Endodermal cell (in vitro differentiated cells): ENCODE results near the gene GAB3. TPM values are rescaled to one million over a fixed set of nuclear protein-coding genes. Genes with fewer than 3 reads are reported as not detected.

Source experiments
- DNase-seq: peaks from one replicate; pipeline ENCODE4 v3.0.0-alpha.2; 2017
- H3K27ac ChIP-seq: 2 replicates; pipeline ENCODE4 v1.5.1; 2013; ENCODE audit warnings: mild to moderate bottlenecking, low read depth, low read length, moderate library complexity
- H3K27me3 ChIP-seq: 2 replicates; pipeline ENCODE4 v1.6.1; 2013; ENCODE audit warnings: mild to moderate bottlenecking, low read length, moderate library complexity; ENCODE audit not compliant: insufficient read depth, control insufficient read depth, poor library complexity, severe bottlenecking
- H3K36me3 ChIP-seq: 2 replicates; pipeline ENCODE4 v1.7.0; 2013; ENCODE audit warnings: mild to moderate bottlenecking, low read length, moderate library complexity; ENCODE audit not compliant: control insufficient read depth, insufficient read depth
- H3K4me1 ChIP-seq: one replicate; pipeline ENCODE4 v1.7.0; 2013; ENCODE audit warnings: low read length; ENCODE audit not compliant: control insufficient read depth, insufficient read depth
- H3K4me3 ChIP-seq: 2 replicates; pipeline ENCODE4 v1.5.1; 2013; ENCODE audit warnings: mild to moderate bottlenecking, low read length, moderate library complexity
- H3K9ac ChIP-seq: 2 replicates; pipeline ENCODE4 v1.6.1; 2013; ENCODE audit warnings: mild to moderate bottlenecking, low read length, moderate library complexity; ENCODE audit not compliant: poor library complexity, severe bottlenecking; ENCODE audit errors: extremely low read depth
- H3K9me3 ChIP-seq: 2 replicates; pipeline ENCODE4 v1.6.1; 2013; ENCODE audit warnings: mild to moderate bottlenecking, low read length, moderate library complexity; ENCODE audit not compliant: control insufficient read depth
- H3K27ac Mint-ChIP-seq: 2 replicates; pipeline ENCODE4 v1.8.0; 2020; ENCODE audit warnings: mixed read lengths
- H3K27me3 Mint-ChIP-seq: 2 replicates; pipeline ENCODE4 v1.8.0; 2021; ENCODE audit warnings: mild to moderate bottlenecking, mixed read lengths; ENCODE audit not compliant: insufficient read depth
- H3K36me3 Mint-ChIP-seq: 2 replicates; pipeline ENCODE4 v1.8.0; 2020; ENCODE audit warnings: low read depth, mixed read lengths
- H3K4me1 Mint-ChIP-seq: 2 replicates; pipeline ENCODE4 v1.8.0; 2020; ENCODE audit warnings: mixed read lengths
- H3K4me3 Mint-ChIP-seq: 2 replicates; pipeline ENCODE4 v1.8.0; 2020; ENCODE audit warnings: mild to moderate bottlenecking, moderate library complexity, mixed read lengths
- H3K9me3 Mint-ChIP-seq: 2 replicates; pipeline ENCODE4 v1.8.0; 2020; ENCODE audit warnings: mild to moderate bottlenecking, mixed read lengths
- WGBS, 2 experiments: methylation state at CpG; one replicate each; pipeline versions ENCODE4 v1.1.5 to v1.1.7; 2013; ENCODE audit warnings: missing lambda C conversion rate in 2 of 2, mixed read lengths in 1 of 2; ENCODE audit not compliant: insufficient coverage in 1 of 2, insufficient read length in 1 of 2; 5-methylcytosine and 5-hydroxymethylcytosine counted together
- total RNA-seq, 2 donors: library from RNA; stranded (reverse); fragmentation: NEBNext Ultra II Directional in 1 of 2; extraction: Animal tissue kit (Norgen Biotek cat#: 25700) in 1 of 2; gene quantifications; 2 replicates in 1 of 2; 3 replicates in 1 of 2; pipeline ENCODE4 v1.2.1, GENCODE V29; 2021
- TF ChIP-seq, protein P1 (sequence below): fragments of 200-600 bp; sonication (generic); conservative IDR thresholded peaks from 2 replicates; pipeline ENCODE4 v1.5.0; 2021; ENCODE audit warnings: antibody characterized with exemption, mild to moderate bottlenecking

The GAB3 gene
- total RNA-seq, 2 donors from 2014 or later = 0.13 to 0.55 TPM

DNA sequence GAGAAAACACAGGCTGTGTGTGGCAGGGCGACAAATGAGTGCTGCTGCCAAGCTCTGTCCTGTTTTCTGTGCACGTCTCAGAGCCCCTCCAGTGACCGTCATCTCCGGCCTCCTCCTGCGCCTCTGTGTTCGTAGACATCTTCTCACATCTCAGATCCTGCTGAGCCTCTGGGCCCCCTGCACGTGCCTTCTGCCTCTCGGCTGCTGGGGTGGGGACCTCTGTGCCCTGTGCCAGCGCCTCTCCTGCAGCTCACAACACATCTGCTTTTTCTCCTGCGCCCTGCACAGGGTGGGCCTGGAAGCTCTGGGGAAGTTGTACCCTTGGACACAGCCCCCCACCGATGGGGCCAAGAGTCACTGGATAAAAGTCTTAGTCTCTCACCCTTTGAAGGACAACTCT lies 95.1 kb downstream of the GAB3 start:
- no peaks in the 10 kb centered on the region for H3K36me3 ChIP-seq
- no peaks in the 10 kb centered on the region for H3K36me3 Mint-ChIP-seq
- WGBS, 2 experiments = 91 to 93% methylated on average over 5 to 11 of the region's 11 CpGs
- DNase-seq = no peak
- no peak overlapping the region for H3K4me3 ChIP-seq
- TF ChIP-seq, protein P1, sequence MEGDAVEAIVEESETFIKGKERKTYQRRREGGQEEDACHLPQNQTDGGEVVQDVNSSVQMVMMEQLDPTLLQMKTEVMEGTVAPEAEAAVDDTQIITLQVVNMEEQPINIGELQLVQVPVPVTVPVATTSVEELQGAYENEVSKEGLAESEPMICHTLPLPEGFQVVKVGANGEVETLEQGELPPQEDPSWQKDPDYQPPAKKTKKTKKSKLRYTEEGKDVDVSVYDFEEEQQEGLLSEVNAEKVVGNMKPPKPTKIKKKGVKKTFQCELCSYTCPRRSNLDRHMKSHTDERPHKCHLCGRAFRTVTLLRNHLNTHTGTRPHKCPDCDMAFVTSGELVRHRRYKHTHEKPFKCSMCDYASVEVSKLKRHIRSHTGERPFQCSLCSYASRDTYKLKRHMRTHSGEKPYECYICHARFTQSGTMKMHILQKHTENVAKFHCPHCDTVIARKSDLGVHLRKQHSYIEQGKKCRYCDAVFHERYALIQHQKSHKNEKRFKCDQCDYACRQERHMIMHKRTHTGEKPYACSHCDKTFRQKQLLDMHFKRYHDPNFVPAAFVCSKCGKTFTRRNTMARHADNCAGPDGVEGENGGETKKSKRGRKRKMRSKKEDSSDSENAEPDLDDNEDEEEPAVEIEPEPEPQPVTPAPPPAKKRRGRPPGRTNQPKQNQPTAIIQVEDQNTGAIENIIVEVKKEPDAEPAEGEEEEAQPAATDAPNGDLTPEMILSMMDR = no peak
- H3K4me1 ChIP-seq = no peaks in the 10 kb centered on the region
- H3K9me3 Mint-ChIP-seq = peaks cover 63% of the 10 kb centered on the region
- no peaks in the 10 kb centered on the region for H3K27me3 ChIP-seq
- H3K4me3 Mint-ChIP-seq = no peak overlapping the region
- H3K4me1 Mint-ChIP-seq = no peaks in the 10 kb centered on the region
- peaks cover 2% of the 10 kb centered on the region for H3K27me3 Mint-ChIP-seq
- no peaks in the 10 kb centered on the region for H3K9me3 ChIP-seq
- no peak overlapping the region for H3K27ac ChIP-seq
- H3K9ac ChIP-seq = no peak overlapping the region
- H3K27ac Mint-ChIP-seq = no peak overlapping the region

DNA sequence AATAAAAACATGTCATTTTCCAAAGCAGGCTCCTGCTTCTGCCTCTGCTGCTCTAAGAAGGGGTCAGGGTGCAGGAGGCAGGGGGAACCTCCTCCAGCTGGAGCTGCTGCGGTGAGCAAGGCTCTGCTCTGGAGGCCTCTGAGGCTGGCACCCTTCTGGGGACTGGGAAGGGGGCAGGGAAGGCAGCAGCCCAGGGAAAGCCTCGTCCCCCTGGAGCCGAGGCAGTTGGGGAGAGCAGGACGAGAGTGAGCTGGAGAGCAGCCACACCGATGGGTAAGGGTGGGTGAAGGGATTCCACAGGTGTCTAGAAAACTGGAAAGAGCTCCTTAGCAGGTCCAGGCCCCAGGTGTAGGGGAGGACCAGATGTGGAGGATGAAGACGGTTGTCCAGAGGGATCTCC lies 95.5 kb downstream of the GAB3 start:
- no peak overlapping the region for H3K27ac ChIP-seq
- no peaks in the 10 kb centered on the region for H3K36me3 Mint-ChIP-seq
- 91 to 100% methylated on average over 1 to 6 of the region's 6 CpGs for WGBS, 2 experiments
- H3K4me1 ChIP-seq = no peaks in the 10 kb centered on the region
- no peaks in the 10 kb centered on the region for H3K9me3 ChIP-seq
- H3K4me1 Mint-ChIP-seq = no peaks in the 10 kb centered on the region
- H3K9me3 Mint-ChIP-seq = peaks cover 64% of the 10 kb centered on the region
- no peak overlapping the region for H3K4me3 Mint-ChIP-seq
- no peak overlapping the region for H3K9ac ChIP-seq
- no peak overlapping the region for H3K27ac Mint-ChIP-seq
- no peaks in the 10 kb centered on the region for H3K27me3 ChIP-seq
- peaks cover 2% of the 10 kb centered on the region for H3K27me3 Mint-ChIP-seq
- DNase-seq = no peak
- H3K36me3 ChIP-seq = no peaks in the 10 kb centered on the region
- no peak overlapping the region for H3K4me3 ChIP-seq
- TF ChIP-seq, protein P1 = no peak

DNA sequence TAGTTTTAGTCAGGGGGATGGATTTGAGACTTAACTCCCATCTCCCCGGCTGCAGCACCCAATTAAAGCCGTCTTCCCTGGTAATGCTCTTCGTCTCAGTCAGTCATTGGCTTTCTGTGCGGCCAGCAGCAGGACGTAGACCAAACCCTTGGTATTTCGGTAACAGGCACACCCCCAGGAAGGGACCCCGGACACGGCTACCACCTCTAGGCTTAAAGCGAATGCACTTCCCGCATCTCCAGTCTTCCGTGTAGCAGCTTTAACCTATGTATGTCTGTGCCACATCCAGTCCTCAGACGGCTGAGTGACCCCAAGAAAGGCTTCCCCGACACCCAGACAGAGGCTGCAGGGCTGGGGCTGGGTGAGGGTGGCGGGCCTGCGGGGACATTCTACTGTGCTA lies 96.0 kb downstream of the GAB3 start:
- Histone ChIP-seq H3K4me3 (no peak overlapping the region), H3K9me3 (no peaks in the 10 kb centered on the region), H3K9ac (no peak overlapping the region), H3K27ac (no peak overlapping the region), H3K36me3 (no peaks in the 10 kb centered on the region), H3K27me3 (no peaks in the 10 kb centered on the region), H3K4me1 (no peaks in the 10 kb centered on the region)
- DNase-seq = no peak
- TF ChIP-seq, protein P1 = no peak
- Mint-ChIP-seq H3K27me3 (peaks cover 2% of the 10 kb centered on the region), H3K4me3 (no peak overlapping the region), H3K27ac (no peak overlapping the region), H3K36me3 (no peaks in the 10 kb centered on the region), H3K9me3 (peaks cover 64% of the 10 kb centered on the region), H3K4me1 (no peaks in the 10 kb centered on the region)
- WGBS, 2 experiments = 91 to 100% methylated on average over 5 to 12 of the region's 15 CpGs
